Measurements from ENCODE around the gene RIOK2.

The RIOK2 gene

GRCh38 chr5:97120195-97120594, 62.9 kb downstream of the RIOK2 start:
- no peak for DNase-seq

GRCh38 chr5:97119007-97119390, 64.0 kb downstream of the RIOK2 start:
- no peak for DNase-seq

- no peak for DNase-seq
Observed at GRCh38 chr5:97118261-97119006, 64.6 kb downstream of the RIOK2 start.

GRCh38 chr5:97115932-97116331, 67.1 kb downstream of the RIOK2 start:
- no peak for DNase-seq

- no peak for DNase-seq
Observed at GRCh38 chr5:97112230-97112629, 70.8 kb downstream of the RIOK2 start.

- DNase-seq = no peak
Observed at GRCh38 chr5:97111616-97112015, 71.4 kb downstream of the RIOK2 start.

GRCh38 chr5:97111004-97111403, 72.0 kb downstream of the RIOK2 start:
- no peak for DNase-seq

All from SHP77 (cell line).